ENCODE data around the gene CHD6.
A peak's percentile ranks its signal among the peaks of the same experiment; 100 is the strongest.

CHD6 gene

GRCh38 chr20:41443691-41444090, 174.5 kb downstream of the CHD6 start:
- H3K27me3 ChIP-seq (ENCODE audit: control insufficient read depth, insufficient read depth, low read length), result no peaks in the 10 kb centered on the region
- no peaks in the 10 kb centered on the region for H3K4me1 ChIP-seq (ENCODE audit: control insufficient read depth, insufficient read depth, low read length)
- no peak overlapping the region for H3K4me3 ChIP-seq (ENCODE audit: low read depth, low read length)
- no peak overlapping the region for H3K27ac ChIP-seq (ENCODE audit: low read depth, low read length)
- no peaks in the 10 kb centered on the region for H3K9me3 ChIP-seq (ENCODE audit: control insufficient read depth, insufficient read depth, low read depth, low read length)
- H3K36me3 ChIP-seq (ENCODE audit: control insufficient read depth, insufficient read depth, low read length), result peaks cover 94% of the 10 kb centered on the region
- no peak overlapping the region for H3K9ac ChIP-seq (ENCODE audit: low read length)

GRCh38 chr20:41440882-41441281, 177.3 kb downstream of the CHD6 start:
- Histone ChIP-seq H3K36me3 (ENCODE audit: control insufficient read depth, insufficient read depth, low read length) (peaks cover 91% of the 10 kb centered on the region), H3K4me3 (ENCODE audit: low read depth, low read length) (no peak overlapping the region), H3K9ac (ENCODE audit: low read length) (no peak overlapping the region), H3K27ac (ENCODE audit: low read depth, low read length) (no peak overlapping the region), H3K4me1 (ENCODE audit: control insufficient read depth, insufficient read depth, low read length) (no peaks in the 10 kb centered on the region), H3K9me3 (ENCODE audit: control insufficient read depth, insufficient read depth, low read depth, low read length) (no peaks in the 10 kb centered on the region), H3K27me3 (ENCODE audit: control insufficient read depth, insufficient read depth, low read length) (no peaks in the 10 kb centered on the region)

- H3K4me1 ChIP-seq (ENCODE audit: control insufficient read depth, insufficient read depth, low read length), result no peaks in the 10 kb centered on the region
- no peak overlapping the region for H3K9ac ChIP-seq (ENCODE audit: low read length)
- H3K36me3 ChIP-seq (ENCODE audit: control insufficient read depth, insufficient read depth, low read length), result peaks cover 76% of the 10 kb centered on the region
- H3K27ac ChIP-seq (ENCODE audit: low read depth, low read length), result no peak overlapping the region
- no peaks in the 10 kb centered on the region for H3K9me3 ChIP-seq (ENCODE audit: control insufficient read depth, insufficient read depth, low read depth, low read length)
- no peak overlapping the region for H3K4me3 ChIP-seq (ENCODE audit: low read depth, low read length)
- no peaks in the 10 kb centered on the region for H3K27me3 ChIP-seq (ENCODE audit: control insufficient read depth, insufficient read depth, low read length)
Observed at GRCh38 chr20:41437836-41438235, 180.3 kb downstream of the CHD6 start.

- no peak overlapping the region for H3K27ac ChIP-seq (ENCODE audit: low read depth, low read length)
- H3K36me3 ChIP-seq (ENCODE audit: control insufficient read depth, insufficient read depth, low read length), result peaks cover 70% of the 10 kb centered on the region
- no peak overlapping the region for H3K9ac ChIP-seq (ENCODE audit: low read length)
- H3K9me3 ChIP-seq (ENCODE audit: control insufficient read depth, insufficient read depth, low read depth, low read length), result no peaks in the 10 kb centered on the region
- H3K4me3 ChIP-seq (ENCODE audit: low read depth, low read length), result no peak overlapping the region
- H3K27me3 ChIP-seq (ENCODE audit: control insufficient read depth, insufficient read depth, low read length), result no peaks in the 10 kb centered on the region
- no peaks in the 10 kb centered on the region for H3K4me1 ChIP-seq (ENCODE audit: control insufficient read depth, insufficient read depth, low read length)
Observed at GRCh38 chr20:41436679-41437078, 181.5 kb downstream of the CHD6 start.

GRCh38 chr20:41433203-41433602, 185.0 kb downstream of the CHD6 start:
- H3K4me3 ChIP-seq (ENCODE audit: low read depth, low read length), result no peak overlapping the region
- no peaks in the 10 kb centered on the region for H3K27me3 ChIP-seq (ENCODE audit: control insufficient read depth, insufficient read depth, low read length)
- peaks cover 60% of the 10 kb centered on the region for H3K36me3 ChIP-seq (ENCODE audit: control insufficient read depth, insufficient read depth, low read length)
- no peaks in the 10 kb centered on the region for H3K9me3 ChIP-seq (ENCODE audit: control insufficient read depth, insufficient read depth, low read depth, low read length)
- H3K9ac ChIP-seq (ENCODE audit: low read length), result no peak overlapping the region
- H3K4me1 ChIP-seq (ENCODE audit: control insufficient read depth, insufficient read depth, low read length), result no peaks in the 10 kb centered on the region
- H3K27ac ChIP-seq (ENCODE audit: low read depth, low read length), result no peak overlapping the region

- Histone ChIP-seq H3K27ac (ENCODE audit: low read depth, low read length) (no peak overlapping the region), H3K27me3 (ENCODE audit: control insufficient read depth, insufficient read depth, low read length) (no peaks in the 10 kb centered on the region), H3K4me1 (ENCODE audit: control insufficient read depth, insufficient read depth, low read length) (no peaks in the 10 kb centered on the region), H3K36me3 (ENCODE audit: control insufficient read depth, insufficient read depth, low read length) (peaks cover 60% of the 10 kb centered on the region), H3K4me3 (ENCODE audit: low read depth, low read length) (no peak overlapping the region), H3K9ac (ENCODE audit: low read length) (no peak overlapping the region), H3K9me3 (ENCODE audit: control insufficient read depth, insufficient read depth, low read depth, low read length) (no peaks in the 10 kb centered on the region)
Observed at GRCh38 chr20:41432746-41433145, 185.4 kb downstream of the CHD6 start.

GRCh38 chr20:41428285-41428684, 189.9 kb downstream of the CHD6 start:
- Histone ChIP-seq H3K27me3 (ENCODE audit: control insufficient read depth, insufficient read depth, low read length) (no peaks in the 10 kb centered on the region), H3K27ac (ENCODE audit: low read depth, low read length) (no peak overlapping the region), H3K4me3 (ENCODE audit: low read depth, low read length) (no peak overlapping the region), H3K36me3 (ENCODE audit: control insufficient read depth, insufficient read depth, low read length) (peaks cover 70% of the 10 kb centered on the region), H3K9me3 (ENCODE audit: control insufficient read depth, insufficient read depth, low read depth, low read length) (no peaks in the 10 kb centered on the region), H3K4me1 (ENCODE audit: control insufficient read depth, insufficient read depth, low read length) (no peaks in the 10 kb centered on the region), H3K9ac (ENCODE audit: low read length) (no peak overlapping the region)

- Histone ChIP-seq H3K27me3 (ENCODE audit: control insufficient read depth, insufficient read depth, low read length) (no peaks in the 10 kb centered on the region), H3K4me1 (ENCODE audit: control insufficient read depth, insufficient read depth, low read length) (no peaks in the 10 kb centered on the region), H3K9me3 (ENCODE audit: control insufficient read depth, insufficient read depth, low read depth, low read length) (no peaks in the 10 kb centered on the region), H3K36me3 (ENCODE audit: control insufficient read depth, insufficient read depth, low read length) (peaks cover 74% of the 10 kb centered on the region), H3K9ac (ENCODE audit: low read length) (no peak overlapping the region), H3K4me3 (ENCODE audit: low read depth, low read length) (no peak overlapping the region), H3K27ac (ENCODE audit: low read depth, low read length) (no peak overlapping the region)
Observed at GRCh38 chr20:41427833-41428232, 190.3 kb downstream of the CHD6 start.

- H3K4me1 ChIP-seq (ENCODE audit: control insufficient read depth, insufficient read depth, low read length), result no peaks in the 10 kb centered on the region
- peaks cover 79% of the 10 kb centered on the region for H3K36me3 ChIP-seq (ENCODE audit: control insufficient read depth, insufficient read depth, low read length)
- H3K9me3 ChIP-seq (ENCODE audit: control insufficient read depth, insufficient read depth, low read depth, low read length), result no peaks in the 10 kb centered on the region
- no peak overlapping the region for H3K4me3 ChIP-seq (ENCODE audit: low read depth, low read length)
- H3K27me3 ChIP-seq (ENCODE audit: control insufficient read depth, insufficient read depth, low read length), result no peaks in the 10 kb centered on the region
- H3K9ac ChIP-seq (ENCODE audit: low read length), result no peak overlapping the region
- no peak overlapping the region for H3K27ac ChIP-seq (ENCODE audit: low read depth, low read length)
Observed at GRCh38 chr20:41426976-41427375, 191.2 kb downstream of the CHD6 start.

- Histone ChIP-seq H3K4me3 (ENCODE audit: low read depth, low read length) (no peak overlapping the region), H3K9me3 (ENCODE audit: control insufficient read depth, insufficient read depth, low read depth, low read length) (no peaks in the 10 kb centered on the region), H3K9ac (ENCODE audit: low read length) (no peak overlapping the region), H3K27ac (ENCODE audit: low read depth, low read length) (no peak overlapping the region), H3K4me1 (ENCODE audit: control insufficient read depth, insufficient read depth, low read length) (no peaks in the 10 kb centered on the region), H3K36me3 (ENCODE audit: control insufficient read depth, insufficient read depth, low read length) (peaks cover 85% of the 10 kb centered on the region), H3K27me3 (ENCODE audit: control insufficient read depth, insufficient read depth, low read length) (no peaks in the 10 kb centered on the region)
Observed at GRCh38 chr20:41426086-41426830, 191.9 kb downstream of the CHD6 start.

- H3K4me1 ChIP-seq (ENCODE audit: control insufficient read depth, insufficient read depth, low read length), result no peaks in the 10 kb centered on the region
- H3K4me3 ChIP-seq (ENCODE audit: low read depth, low read length), result no peak overlapping the region
- peaks cover 90% of the 10 kb centered on the region for H3K36me3 ChIP-seq (ENCODE audit: control insufficient read depth, insufficient read depth, low read length)
- no peaks in the 10 kb centered on the region for H3K9me3 ChIP-seq (ENCODE audit: control insufficient read depth, insufficient read depth, low read depth, low read length)
- no peak overlapping the region for H3K9ac ChIP-seq (ENCODE audit: low read length)
- H3K27me3 ChIP-seq (ENCODE audit: control insufficient read depth, insufficient read depth, low read length), result no peaks in the 10 kb centered on the region
- H3K27ac ChIP-seq (ENCODE audit: low read depth, low read length), result 0 out of 2 replicates have a peak overlapping the region, but pooled peaks have one; percentile 32
Observed at GRCh38 chr20:41425180-41425884, 192.8 kb downstream of the CHD6 start.
